Sigmoid colon (tissue), 7 donors: Measurements from ENCODE around the gene ZMYND10. TPM values are rescaled to one million over a fixed set of nuclear protein-coding genes. Genes with fewer than 3 reads are reported as not detected.

Experiments used
- DNase-seq: peaks from one replicate; pipeline ENCODE4 v3.0.0-alpha.2; 2019
- H3K27ac ChIP-seq, 4 donors: fragments of 200-600 bp; sonication (generic); one replicate each; pipeline ENCODE4 v1.5.1; 2016 to 2019; ENCODE audit warnings: mild to moderate bottlenecking in 1 of 4
- H3K27me3 ChIP-seq, 3 donors: fragments of 200-600 bp; sonication (generic); one replicate each; pipeline ENCODE4 v1.5.1; 2019; ENCODE audit warnings: mild to moderate bottlenecking in 1 of 3
- H3K36me3 ChIP-seq, 4 donors: fragments of 200-600 bp; sonication (generic); one replicate each; pipeline ENCODE4 v1.5.1; 2016 to 2019
- H3K4me1 ChIP-seq, 4 donors: fragments of 200-600 bp; sonication (generic); one replicate each; pipeline ENCODE4 v1.5.1; 2017 to 2019
- H3K4me3 ChIP-seq, 4 donors: fragments of 200-600 bp; sonication (generic); one replicate each; pipeline ENCODE4 v1.5.1; 2017 to 2019; ENCODE audit warnings: mild to moderate bottlenecking in 2 of 4, moderate library complexity in 1 of 4
- H3K9me3 ChIP-seq, 4 donors: fragments of 200-600 bp in 3 of 4; sonication (generic) in 3 of 4; one replicate each; pipeline versions ENCODE4 v1.5.1 to v1.6.1; 2013 to 2019
- CTCF ChIP-seq, 4 experiments: fragments of 450-650 bp in 3 of 4; fragments of 200-600 bp in 1 of 4; IDR thresholded peaks; one replicate each; pipeline ENCODE4 v1.5.1; 2016 to 2019; ENCODE audit warnings: antibody characterized with exemption in 4 of 4, mild to moderate bottlenecking in 3 of 4, moderate library complexity in 2 of 4
- EP300 ChIP-seq, 4 donors: sonication (generic); formaldehyde crosslinking; IDR thresholded peaks; one replicate each; pipeline ENCODE4 v1.6.1; 2017; ENCODE audit warnings: antibody characterized with exemption in 4 of 4
- POLR2A ChIP-seq, 2 donors: fragments of 450-650 bp; IDR thresholded peaks; one replicate each; pipeline ENCODE4 v1.6.1; 2016; ENCODE audit warnings: antibody characterized with exemption in 2 of 2, mild to moderate bottlenecking in 2 of 2, moderate library complexity in 2 of 2
- POLR2AphosphoS5 ChIP-seq, 4 donors: sonication (generic); formaldehyde crosslinking; IDR thresholded peaks; one replicate each; pipeline ENCODE4 v1.6.1; 2017; ENCODE audit warnings: antibody characterized with exemption in 4 of 4
- WGBS, 2 donors: extraction: QIAGEN DNeasy Blood & Tissue Kit; methylation state at CpG; one replicate each; pipeline ENCODE4 v1.1.7; 2013; 5-methylcytosine and 5-hydroxymethylcytosine counted together
- intact Hi-C: fragments of 100-400 bp; cut with DNase I; formaldehyde crosslinking; loops from one replicate; pipeline ENCODE4 v1.15.1; 2023
- polyA plus RNA-seq, 3 donors: library from polyadenylated mRNA; stranded (reverse); fragments of 200-250 nt; gene quantifications; one replicate each; pipeline ENCODE4 v1.2.3, GENCODE V29; 2013
- total RNA-seq, 4 donors: library from RNA; depleted of rRNA; stranded (reverse); fragments of >200 nt; gene quantifications; one replicate each; pipeline ENCODE4 v1.1.0, GENCODE V29; 2016
- donor health status: healthy with polysubstance abuse.
- donor health status: Bipolar disorder and iron deficiency.
- donor health status: healthy.

The ZMYND10 gene
- total and polyA plus RNA-seq, 7 donors = 0.77 to 1.2 TPM; not detected in 5

GRCh38 chr3:50354850-50355249 lies 9.3 kb upstream of the ZMYND10 start:
- no peak for TF ChIP-seq POLR2AphosphoS5 (IDR thresholded peaks at IDR 0.05)
- TF ChIP-seq EP300 (IDR thresholded peaks at IDR 0.05) = no peak
- TF ChIP-seq POLR2A (IDR thresholded peaks at IDR 0.05) = no peak
- TF ChIP-seq CTCF (IDR thresholded peaks at IDR 0.05) = no peak
- no peak for DNase-seq
- no peak overlapping the region for H3K27ac ChIP-seq
- H3K27me3 ChIP-seq = no peaks in the 10 kb centered on the region
- no peak overlapping the region for H3K4me3 ChIP-seq
- intact Hi-C loops = loop anchor here (10.0 kb wide), 1 partner anchor 1040 kb away; the partner anchor contains the start of gene RBM15B
- H3K9me3 ChIP-seq = no peaks in the 10 kb centered on the region
- H3K4me1 ChIP-seq = peaks cover 0 to 64% (median 47%) of the 10 kb centered on the region in 4 donors
- 91 to 93% methylated on average over 7 of the region's 7 CpGs for WGBS, 2 donors
- H3K36me3 ChIP-seq = peaks cover 14 to 50% (median 24%) of the 10 kb centered on the region in 4 donors

- no peaks in the 10 kb centered on the region for H3K9me3 ChIP-seq
- no peaks in the 10 kb centered on the region for H3K27me3 ChIP-seq
- H3K27ac ChIP-seq = no peak overlapping the region
- no peak overlapping the region for H3K4me3 ChIP-seq
- H3K36me3 ChIP-seq = peaks cover 14 to 50% (median 24%) of the 10 kb centered on the region in 4 donors
- 87 to 89% methylated on average over 5 of the region's 5 CpGs for WGBS, 2 donors
- intact Hi-C loops = loop anchor here (10.0 kb wide), 1 partner anchor 1041 kb away; the partner anchor contains the start of gene RBM15B
- no peak for DNase-seq
- H3K4me1 ChIP-seq = peaks cover 0 to 67% (median 52%) of the 10 kb centered on the region in 4 donors
- no peak for TF ChIP-seq EP300 (IDR thresholded peaks at IDR 0.05)
- TF ChIP-seq CTCF (IDR thresholded peaks at IDR 0.05) = no peak
- TF ChIP-seq POLR2A (IDR thresholded peaks at IDR 0.05) = no peak
- TF ChIP-seq POLR2AphosphoS5 (IDR thresholded peaks at IDR 0.05) = no peak
Observed at GRCh38 chr3:50354186-50354764, 8.7 kb upstream of the ZMYND10 start.

- Histone ChIP-seq H3K9me3 (no peaks in the 10 kb centered on the region), H3K36me3 (peaks cover 14 to 53% (median 28%) of the 10 kb centered on the region in 4 donors), H3K27me3 (no peaks in the 10 kb centered on the region), H3K27ac (no peak overlapping the region), H3K4me3 (no peak overlapping the region), H3K4me1 (peaks cover 0 to 63% (median 53%) of the 10 kb centered on the region in 4 donors)
- 91% methylated on average over 12 of the region's 12 CpGs for WGBS, 2 donors
- intact Hi-C loops = loop anchor here (10.0 kb wide), 1 partner anchor 1041 kb away; the partner anchor contains the start of gene RBM15B
- TF ChIP-seq POLR2AphosphoS5 (IDR thresholded peaks at IDR 0.05) (no peak), CTCF (IDR thresholded peaks at IDR 0.05) (no peak), POLR2A (IDR thresholded peaks at IDR 0.05) (no peak), EP300 (IDR thresholded peaks at IDR 0.05) (no peak)
- no peak for DNase-seq
Observed at GRCh38 chr3:50353245-50354004, 7.9 kb upstream of the ZMYND10 start.

- H3K4me1 ChIP-seq = peaks cover 0 to 57% (median 46%) of the 10 kb centered on the region in 4 donors
- intact Hi-C loops = loop anchor here (10.0 kb wide), 1 partner anchor 1042 kb away; the partner anchor contains the start of gene RBM15B
Observed at GRCh38 chr3:50352781-50353180, 7.2 kb upstream of the ZMYND10 start.

GRCh38 chr3:50351323-50351697 lies 5.8 kb upstream of the ZMYND10 start:
- Histone ChIP-seq H3K9me3 (no peaks in the 10 kb centered on the region), H3K36me3 (peaks cover 14 to 52% (median 32%) of the 10 kb centered on the region in 4 donors), H3K27me3 (no peaks in the 10 kb centered on the region), H3K4me1 (peaks cover 0 to 42% (median 32%) of the 10 kb centered on the region in 4 donors), H3K4me3 (peak overlapping the region; percentile 57 to 91 (median 82)), H3K27ac (peak overlapping the region; percentile 86 to 96 (median 92))
- TF ChIP-seq POLR2AphosphoS5 (IDR thresholded peaks at IDR 0.05) (no peak), POLR2A (IDR thresholded peaks at IDR 0.05) (no peak), CTCF (IDR thresholded peaks at IDR 0.05) (no peak), EP300 (IDR thresholded peaks at IDR 0.05) (no peak)
- intact Hi-C loops = loop anchor here (10.0 kb wide), 1 partner anchor 1043 kb away; the partner anchor contains the start of gene RBM15B
- WGBS, 2 donors = 61 to 64% methylated on average over 11 of the region's 11 CpGs
- no peak for DNase-seq

More at GRCh38 chr3:50352781-50353180, 7.2 kb upstream of the ZMYND10 start:
- no peak overlapping the region for H3K27ac ChIP-seq
- WGBS, 2 donors = 7 to 41% methylated on average over 2 of the region's 2 CpGs
- no peak for TF ChIP-seq POLR2AphosphoS5 (IDR thresholded peaks at IDR 0.05)
- peaks cover 14 to 59% (median 34%) of the 10 kb centered on the region in 4 donors for H3K36me3 ChIP-seq
- H3K27me3 ChIP-seq = no peaks in the 10 kb centered on the region
- no peaks in the 10 kb centered on the region for H3K9me3 ChIP-seq
- H3K4me3 ChIP-seq = no peak overlapping the region
- no peak for DNase-seq
